ENCODE measurements around the gene PSMD3.

The PSMD3 gene

DNA sequence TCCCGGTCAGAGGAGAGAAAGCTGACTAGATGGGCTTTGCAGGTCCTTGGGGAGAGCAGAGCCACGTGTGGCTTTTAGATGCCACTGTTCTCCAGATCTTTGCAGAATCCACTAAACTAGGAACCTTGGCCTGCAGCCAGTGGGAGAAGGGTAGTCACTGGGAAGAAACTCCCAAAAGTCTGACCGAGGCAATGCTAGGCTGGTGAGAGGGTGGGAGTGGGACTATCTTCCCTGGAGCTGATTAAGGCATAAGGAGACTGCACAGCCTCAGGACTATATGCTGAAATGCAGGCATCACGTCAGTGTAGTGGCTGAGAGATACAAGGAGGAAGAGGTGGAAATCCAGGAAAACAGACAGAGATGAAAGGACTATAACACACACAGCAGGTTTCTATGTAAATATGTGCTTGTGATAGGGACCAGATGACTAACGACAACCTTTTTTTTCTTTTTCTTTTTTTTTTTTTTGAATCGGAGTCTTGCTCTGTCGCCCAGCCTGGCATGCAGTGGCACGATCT lies 20.0 kb upstream of the PSMD3 start:
- no peak for DNase-seq (ENCODE audit: low read depth)

DNA sequence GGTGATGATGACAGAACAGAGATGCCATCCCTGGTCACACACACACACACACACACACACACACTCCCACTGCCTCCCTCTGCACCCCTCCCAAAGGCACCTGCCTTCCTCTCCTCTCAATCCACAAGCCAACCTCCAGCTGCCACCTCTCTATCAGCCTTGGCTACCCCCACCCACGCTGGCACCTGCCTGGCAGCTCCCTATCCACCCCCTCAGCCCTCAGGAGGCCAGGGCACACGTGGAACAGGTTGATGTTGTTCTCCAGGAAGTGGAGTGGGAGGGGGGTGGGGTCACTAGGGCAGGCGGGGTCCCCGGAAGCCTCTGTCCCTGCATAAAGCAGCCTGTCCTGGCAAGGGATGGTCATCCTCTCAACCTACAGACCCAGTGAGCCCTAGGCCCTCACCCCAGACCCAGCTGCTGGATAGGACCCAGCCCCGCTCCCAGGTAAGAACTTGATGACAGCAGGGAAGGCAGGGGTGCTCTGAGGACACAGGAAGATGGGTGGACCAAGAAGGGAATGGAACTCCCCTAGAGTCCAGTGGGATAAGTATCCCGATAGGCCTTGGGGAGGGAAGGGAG lies 17.9 kb upstream of the PSMD3 start, which contains the start of gene GSDMA:
Gene GSDMA (plus strand): TSS at position 363 of the 579 bp plus-strand sequence. CDS start 2,684 bp downstream, outside the sequence.
- DNase-seq (ENCODE audit: low read depth) = no peak

DNA sequence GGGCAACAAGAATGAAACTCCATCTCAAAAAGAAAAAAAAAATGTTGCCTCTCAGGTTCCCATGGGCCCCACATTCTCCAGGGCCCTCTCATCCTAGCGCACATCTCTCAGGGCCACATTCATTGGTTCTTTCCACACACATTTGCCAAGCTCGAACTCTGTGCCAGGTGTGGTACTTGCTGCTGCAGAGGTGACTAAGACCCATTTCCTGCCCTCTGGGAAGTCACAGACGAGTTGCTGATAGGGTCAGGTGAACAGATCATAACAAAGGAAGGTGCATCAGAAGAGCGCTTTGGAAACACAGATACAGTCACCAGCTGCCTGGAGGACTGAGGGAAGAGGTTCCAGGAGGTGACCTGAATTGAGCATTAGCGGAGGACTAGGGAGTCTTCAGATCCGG lies 16.8 kb upstream of the PSMD3 start:
- no peak for DNase-seq (ENCODE audit: low read depth)

GRCh38 chr17:39965017-39965699 lies 15.4 kb upstream of the PSMD3 start:
- no peak for DNase-seq (ENCODE audit: low read depth)

GRCh38 chr17:39966771-39967170 lies 13.8 kb upstream of the PSMD3 start:
- no peak for DNase-seq (ENCODE audit: low read depth)

GRCh38 chr17:39968761-39969160 lies 11.8 kb upstream of the PSMD3 start:
- DNase-seq (ENCODE audit: low read depth) = no peak

DNA sequence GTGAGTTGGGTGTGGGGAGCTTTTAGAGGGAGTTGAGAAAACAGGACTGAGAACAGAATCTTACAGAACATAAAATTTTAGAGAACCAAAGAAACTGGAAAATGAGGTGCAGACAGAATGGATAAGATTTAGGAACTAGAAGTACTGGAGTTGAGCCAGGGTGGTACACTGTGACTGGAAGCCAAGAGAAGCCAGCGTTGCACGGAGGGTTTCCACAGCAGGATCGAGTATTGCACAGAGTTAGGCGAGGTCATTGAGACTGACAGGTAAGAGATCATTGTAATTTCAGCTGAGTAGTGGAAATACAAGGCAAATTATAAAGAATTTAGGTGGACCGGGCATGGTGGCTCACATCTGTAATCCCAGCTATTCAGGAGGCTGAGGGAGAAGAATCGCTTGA lies 11.2 kb upstream of the PSMD3 start:
- DNase-seq (ENCODE audit: low read depth) = no peak

- DNase-seq (ENCODE audit: low read depth) = no peak
These were observed 10.4 kb upstream of the PSMD3 start for GRCh38 chr17:39970157-39970692.

- no peak for DNase-seq (ENCODE audit: low read depth)
These were observed 9.5 kb upstream of the PSMD3 start for GRCh38 chr17:39971076-39971603.

- peak; percentile 30 for DNase-seq (ENCODE audit: low read depth)
These were observed 8.3 kb upstream of the PSMD3 start for GRCh38 chr17:39972271-39972670.

GRCh38 chr17:39973496-39973895 lies 7.1 kb upstream of the PSMD3 start:
- DNase-seq (ENCODE audit: low read depth) = no peak

- DNase-seq (ENCODE audit: low read depth) = no peak
These were observed 6.2 kb upstream of the PSMD3 start for GRCh38 chr17:39974433-39974832.

GRCh38 chr17:39975801-39976200 lies 4.8 kb upstream of the PSMD3 start:
- DNase-seq (ENCODE audit: low read depth) = no peak

DNA sequence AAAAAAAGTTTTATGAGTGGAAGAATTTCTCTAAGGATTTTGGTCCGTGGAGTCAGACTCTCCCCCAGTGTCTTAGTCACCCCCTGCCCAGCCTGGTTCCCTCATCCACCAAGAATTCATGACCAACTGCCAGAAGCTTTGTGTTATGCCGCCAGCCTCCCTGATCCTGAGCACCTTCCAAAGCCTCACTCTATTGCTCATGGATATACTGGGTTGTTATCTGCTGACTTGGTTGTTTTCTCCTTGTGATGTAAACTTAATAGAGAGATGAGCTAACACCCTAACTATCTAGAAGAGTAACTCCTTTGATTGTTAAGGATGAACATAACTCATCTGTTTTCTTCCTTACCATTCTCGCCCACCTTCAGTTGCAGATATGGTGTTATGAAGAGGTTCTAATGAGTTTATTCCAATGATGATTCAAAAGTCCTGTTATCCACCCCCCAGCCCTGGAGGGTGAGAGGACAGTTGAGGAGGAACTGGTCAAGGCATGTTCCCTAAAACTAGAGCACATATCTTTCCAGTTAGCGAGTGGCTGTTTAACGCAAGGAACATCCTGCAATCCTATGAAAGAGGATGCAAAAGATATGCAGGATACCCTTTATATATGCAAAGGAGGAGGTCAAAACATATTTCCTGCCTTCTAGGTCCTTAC lies 1.5 kb upstream of the PSMD3 start:
- peak; percentile 77 for DNase-seq (ENCODE audit: low read depth)

DNA sequence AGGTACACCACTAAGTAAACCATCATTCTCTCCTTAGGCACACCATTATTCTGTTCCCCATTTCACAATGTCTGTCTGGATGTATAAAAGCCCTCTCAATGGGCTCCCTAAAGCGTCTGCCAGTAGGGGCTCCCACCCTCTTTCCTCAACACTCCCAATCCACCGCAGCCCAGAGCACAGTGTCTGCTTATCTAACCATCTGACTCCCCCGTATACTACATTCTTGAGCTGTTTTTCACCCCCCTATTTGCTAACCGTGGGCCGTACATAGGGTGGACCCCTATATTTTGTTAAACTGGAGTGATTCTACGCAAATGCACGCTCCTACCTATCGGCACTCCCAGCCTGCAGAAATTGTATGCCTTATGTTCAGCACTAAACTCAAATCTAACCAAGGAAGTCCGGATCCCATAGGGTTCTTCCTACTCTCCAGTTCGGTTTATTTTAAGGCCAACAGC lies 685 bp upstream of the PSMD3 start:
- DNase-seq (ENCODE audit: low read depth) = no peak

DNA sequence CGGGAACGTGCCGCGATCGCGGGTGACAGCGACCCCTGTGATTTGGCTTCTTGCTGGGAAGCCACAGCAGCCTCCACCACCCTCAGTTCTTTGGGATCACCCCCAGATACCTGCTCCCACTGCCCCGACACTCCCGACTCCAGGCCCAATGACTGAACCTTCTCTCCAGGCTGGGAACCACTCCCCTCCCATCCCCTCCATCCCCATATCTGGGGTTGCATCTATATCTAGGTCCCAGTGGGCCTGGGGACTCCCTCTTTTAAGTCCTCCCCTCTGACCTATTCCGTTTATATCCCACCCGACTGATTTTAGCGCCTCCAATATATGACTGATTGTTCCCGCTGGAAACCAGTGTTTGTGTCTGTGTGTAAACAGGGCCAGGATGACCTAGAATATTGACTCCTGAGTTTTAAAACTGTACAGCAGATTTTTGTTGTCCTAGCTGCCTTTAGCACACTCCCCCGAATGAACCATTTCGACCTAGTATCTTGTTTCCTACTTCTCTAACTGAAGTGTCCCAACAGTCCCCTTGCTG lies 667 bp downstream of the PSMD3 start:
- no peak for DNase-seq (ENCODE audit: low read depth)

DNA sequence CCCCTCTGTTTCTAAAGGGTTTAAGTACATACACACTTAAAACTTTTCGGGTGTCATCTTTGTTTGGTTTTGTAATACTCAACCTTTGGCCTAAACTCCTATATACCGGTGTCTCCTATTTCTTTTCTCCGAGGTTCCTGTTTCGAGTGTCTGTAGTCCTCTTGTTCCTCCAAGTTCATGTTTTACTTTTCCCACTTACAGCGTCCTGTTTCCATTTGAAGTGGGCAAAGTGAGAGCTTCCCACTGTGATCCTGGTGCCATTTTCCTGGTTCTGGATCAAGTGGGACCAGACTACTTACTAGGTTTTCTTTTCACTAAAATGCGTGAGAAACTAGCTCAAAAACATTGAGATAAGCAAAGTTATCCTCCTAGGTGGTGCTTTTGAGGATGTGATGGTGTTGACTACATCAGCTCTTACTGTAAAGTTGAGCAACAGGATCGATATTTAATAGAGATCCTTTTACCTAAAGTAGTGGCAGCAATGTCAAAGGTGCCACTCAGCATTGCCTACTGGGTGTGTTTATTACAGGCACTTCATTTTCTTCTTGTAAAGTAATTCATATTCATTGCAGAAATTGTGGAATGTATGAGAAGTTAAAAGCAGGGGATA lies 1.3 kb downstream of the PSMD3 start:
- DNase-seq (ENCODE audit: low read depth) = no peak

DNA sequence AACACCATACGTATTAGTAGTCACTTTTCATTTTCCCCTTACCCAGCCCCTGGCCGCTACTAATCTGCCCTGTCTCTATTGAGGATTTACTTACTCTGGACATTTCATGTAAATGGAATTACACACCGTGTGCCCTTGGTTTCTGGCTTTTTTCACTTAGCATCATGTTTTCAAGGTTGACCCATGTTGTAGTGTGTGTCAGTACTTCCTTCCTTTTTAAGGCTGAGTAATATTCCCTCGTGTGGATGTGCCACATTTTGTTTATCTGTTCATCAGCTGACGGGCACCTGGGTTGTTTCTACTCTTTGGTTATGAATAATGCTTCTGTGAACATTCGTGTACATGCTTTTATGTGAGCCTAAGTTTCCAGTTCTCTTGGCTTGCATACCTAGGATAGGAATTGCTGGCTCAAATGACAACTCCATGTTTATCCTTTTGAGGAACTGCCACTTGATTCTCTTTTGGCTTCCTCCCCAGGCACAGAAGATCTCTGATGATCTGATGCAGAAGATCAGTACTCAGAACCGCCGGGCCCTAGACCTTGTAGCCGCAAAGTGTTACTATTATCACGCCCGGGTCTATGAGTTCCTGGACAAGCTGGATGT lies 7.7 kb downstream of the PSMD3 start:
- no peak for DNase-seq (ENCODE audit: low read depth)

DNA sequence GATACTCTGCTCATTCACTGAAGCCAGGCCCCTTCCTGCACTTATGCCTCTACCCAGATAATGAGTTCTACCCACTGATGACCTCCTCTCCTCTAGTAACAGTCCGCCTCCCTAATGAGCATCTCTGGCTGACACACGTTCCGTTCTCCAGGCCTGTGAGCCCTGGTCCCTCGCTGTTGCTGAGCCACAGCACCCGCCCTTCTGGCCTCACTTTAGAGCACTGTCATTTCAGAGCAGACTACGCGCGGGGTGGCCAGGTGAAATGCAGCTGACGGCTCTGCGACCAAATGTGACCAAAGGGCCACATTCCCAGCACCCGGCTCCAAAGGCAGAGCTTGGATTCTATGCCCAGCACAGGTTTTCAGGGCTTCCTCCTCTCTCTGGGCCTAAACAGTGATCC lies 13.8 kb downstream of the PSMD3 start:
- no peak for DNase-seq (ENCODE audit: low read depth)

GRCh38 chr17:39995438-39995837 lies 14.8 kb downstream of the PSMD3 start:
- no peak for DNase-seq (ENCODE audit: low read depth)

- DNase-seq (ENCODE audit: low read depth) = no peak
These were observed 15.6 kb downstream of the PSMD3 start for GRCh38 chr17:39996162-39996561.

All from stromal cell of bone marrow (primary cell).